Astrocyte of the spinal cord (primary cell): ENCODE results near the gene SMTN.

Experiments used
- DNase-seq: peaks from one replicate; pipeline ENCODE4 v3.0.0; 2011; ENCODE audit warnings: low read depth, low spot score
- H3K4me3 ChIP-seq: 2 replicates; pipeline ENCODE4 v1.5.1; 2011; ENCODE audit warnings: low read depth, mild to moderate bottlenecking, low read length, moderate library complexity
- CTCF ChIP-seq: IDR thresholded peaks from 2 replicates; pipeline ENCODE4 v1.5.1; 2012; ENCODE audit warnings: low read depth, mild to moderate bottlenecking, low read length, inconsistent platforms
- in situ Hi-C: cut with HindIII; loops from 2 replicates; pipeline ENCODE4 v1.10.0; 2017; ENCODE audit warnings: low sequenced_read_pairs

The SMTN gene

GRCh38 chr22:31087744-31088215 is 6.7 kb downstream of the SMTN start:
- in situ Hi-C loops = no loop called here
- no peak for TF ChIP-seq CTCF
- DNase-seq = no peak
- H3K4me3 ChIP-seq = no peak overlapping the region

GRCh38 chr22:31088233-31088986 is 7.3 kb downstream of the SMTN start:
- no peak overlapping the region for H3K4me3 ChIP-seq

GRCh38 chr22:31089160-31090100 is 8.3 kb downstream of the SMTN start:
- in situ Hi-C loops = no loop called here
- peak; percentile 20 for DNase-seq
- H3K4me3 ChIP-seq = no peak overlapping the region
- peak; percentile 94 for TF ChIP-seq CTCF

More at GRCh38 chr22:31088233-31088986, 7.3 kb downstream of the SMTN start:
- in situ Hi-C loops = no loop called here
- TF ChIP-seq CTCF = no peak
- DNase-seq = no peak

- in situ Hi-C loops = no loop called here
- no peak overlapping the region for H3K4me3 ChIP-seq
- DNase-seq = no peak
- TF ChIP-seq CTCF = no peak
Measured at GRCh38 chr22:31090217-31091085, 9.3 kb downstream of the SMTN start.

- in situ Hi-C loops = no loop called here
Measured at GRCh38 chr22:31091106-31091975, 10.2 kb downstream of the SMTN start.

More at GRCh38 chr22:31091106-31091975, 10.2 kb downstream of the SMTN start:
- no peak for TF ChIP-seq CTCF
- no peak overlapping the region for H3K4me3 ChIP-seq
- no peak for DNase-seq
